Erythroblast (primary cell): ENCODE measurements around the gene OR13J1.

ENCODE experiments used
- GATA1 ChIP-seq: IDR thresholded peaks from 2 replicates; pipeline ENCODE4 v1.6.1; 2011; ENCODE audit warnings: low read depth, mild to moderate bottlenecking, control low read depth, low read length, moderate library complexity
- POLR2A ChIP-seq: IDR thresholded peaks from 2 replicates; pipeline ENCODE4 v1.6.1; 2011; ENCODE audit warnings: mild to moderate bottlenecking, low read length

- TF ChIP-seq POLR2A (no peak), GATA1 (no peak)
These were observed 22.2 kb downstream of the OR13J1 start for GRCh38 chr9:35847792-35848572.
